ENCODE results near the gene DCD.

DCD gene

GRCh38 chr12:54648265-54648664, at the start of gene DCD:
Gene DCD (minus strand): TSS chr12:54648365. CDS start chr12:54648303, 62 bp downstream.
- TF ChIP-seq CTCF (IDR thresholded peaks at IDR 0.05; ENCODE audit: control insufficient read depth, extremely low read depth, insufficient read depth), result no peak
- DNase-seq (ENCODE audit: low read depth), result no peak
- no peak within 1 kb of the TSS for H3K4me3 ChIP-seq (ENCODE audit: low read depth, low read length)

- H3K4me3 ChIP-seq (ENCODE audit: low read depth, low read length), result no peak overlapping the region
- DNase-seq (ENCODE audit: low read depth), result no peak
- TF ChIP-seq CTCF (IDR thresholded peaks at IDR 0.05; ENCODE audit: control insufficient read depth, extremely low read depth, insufficient read depth), result no peak
These were observed 49.7 kb upstream of the DCD start for GRCh38 chr12:54697851-54698250.

GRCh38 chr12:54692353-54692752, 44.2 kb upstream of the DCD start:
- DNase-seq (ENCODE audit: low read depth), result no peak
- no peak for TF ChIP-seq CTCF (IDR thresholded peaks at IDR 0.05; ENCODE audit: control insufficient read depth, extremely low read depth, insufficient read depth)
- H3K4me3 ChIP-seq (ENCODE audit: low read depth, low read length), result no peak overlapping the region

- DNase-seq (ENCODE audit: low read depth), result no peak
- peak; percentile 37; the same call in 1 of the 2 replicates for TF ChIP-seq CTCF (IDR thresholded peaks at IDR 0.05; ENCODE audit: control insufficient read depth, extremely low read depth, insufficient read depth)
- H3K4me3 ChIP-seq (ENCODE audit: low read depth, low read length), result no peak overlapping the region
These were observed 41.8 kb upstream of the DCD start for GRCh38 chr12:54689984-54690383.

GRCh38 chr12:54689034-54689372, 40.8 kb upstream of the DCD start:
- no peak for TF ChIP-seq CTCF (IDR thresholded peaks at IDR 0.05; ENCODE audit: control insufficient read depth, extremely low read depth, insufficient read depth)
- DNase-seq (ENCODE audit: low read depth), result no peak
- no peak overlapping the region for H3K4me3 ChIP-seq (ENCODE audit: low read depth, low read length)

GRCh38 chr12:54688309-54689033, 40.3 kb upstream of the DCD start:
- no peak overlapping the region for H3K4me3 ChIP-seq (ENCODE audit: low read depth, low read length)
- no peak for TF ChIP-seq CTCF (IDR thresholded peaks at IDR 0.05; ENCODE audit: control insufficient read depth, extremely low read depth, insufficient read depth)
- DNase-seq (ENCODE audit: low read depth), result no peak

Data from LNCaP clone FGC (cell line).